SK-N-MC (cell line): ENCODE measurements around the gene EDA.

Source experiments
- EZH2 ChIP-seq: fragments of 200-600 bp; sonication (generic); IDR thresholded peaks from one replicate; pipeline ENCODE4 v1.6.1; 2017; ENCODE audit warnings: antibody characterized with exemption
- FOXP2 ChIP-seq: optimal IDR thresholded peaks from 2 replicates; pipeline ENCODE3; 2011; ENCODE audit warnings: mild to moderate bottlenecking, moderate library complexity; ENCODE audit not compliant: insufficient read depth; ENCODE audit errors: extremely low read length, control extremely low read depth
- POLR2AphosphoS5 ChIP-seq: IDR thresholded peaks from 2 replicates; pipeline ENCODE4 v1.6.1; 2012; ENCODE audit warnings: mild to moderate bottlenecking, low read depth, low read length, borderline replicate concordance

DNA sequence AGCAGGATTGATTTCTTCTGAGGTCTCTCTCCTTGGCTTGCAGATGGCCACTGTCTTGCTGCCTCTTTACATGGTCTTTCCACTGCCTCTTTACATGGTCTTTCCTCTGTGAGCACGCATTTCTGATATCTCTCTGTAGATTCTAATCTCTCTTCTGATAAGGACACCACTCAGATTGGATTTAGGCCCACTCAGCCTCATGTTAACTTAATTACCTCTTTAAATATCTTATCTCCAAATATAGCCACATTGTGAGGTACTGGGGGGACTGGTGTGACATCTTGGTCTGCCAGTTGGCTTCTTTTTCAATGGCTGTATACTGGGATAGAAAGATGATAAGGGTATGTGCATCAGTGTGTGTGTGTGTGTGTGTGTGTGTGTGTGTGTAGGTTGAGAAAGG lies 280.1 kb downstream of the EDA start:
- TF ChIP-seq POLR2AphosphoS5 (no peak), EZH2 (no peak), FOXP2 (no peak)
